GM20000 (cell line): ENCODE results near the gene LRRC8C.
A peak's percentile ranks its signal among the peaks of the same experiment; 100 is the strongest.

Source experiments
- DNase-seq: peaks from one replicate; pipeline ENCODE4 v3.0.0; 2012; ENCODE audit warnings: low spot score
- TF ChIP-seq, protein P1 (sequence below): IDR thresholded peaks from 2 replicates; pipeline ENCODE4 v1.5.1; 2012; ENCODE audit warnings: mild to moderate bottlenecking, control low read depth; ENCODE audit errors: extremely low read depth, missing control alignments

The LRRC8C gene

DNA sequence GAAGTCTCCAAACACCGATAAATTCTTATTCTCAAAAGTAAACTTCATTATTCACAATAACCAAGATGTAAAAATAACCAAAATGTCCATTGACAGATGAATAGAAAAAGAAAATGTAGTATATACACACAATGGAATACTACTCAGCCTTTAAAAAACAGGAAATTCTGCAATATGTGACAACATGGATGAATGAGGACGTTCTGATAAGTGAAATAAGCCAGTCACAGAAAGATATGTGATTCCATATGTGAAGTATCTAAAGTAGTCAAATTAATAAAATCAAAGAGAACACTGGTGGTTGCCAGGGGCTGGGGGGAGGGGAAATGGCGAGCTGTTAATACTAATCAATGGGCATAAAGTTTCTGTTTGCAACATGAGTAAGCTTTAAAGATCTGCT, 36.0 kb downstream of the LRRC8C start:
- DNase-seq = no peak
- TF ChIP-seq, protein P1, sequence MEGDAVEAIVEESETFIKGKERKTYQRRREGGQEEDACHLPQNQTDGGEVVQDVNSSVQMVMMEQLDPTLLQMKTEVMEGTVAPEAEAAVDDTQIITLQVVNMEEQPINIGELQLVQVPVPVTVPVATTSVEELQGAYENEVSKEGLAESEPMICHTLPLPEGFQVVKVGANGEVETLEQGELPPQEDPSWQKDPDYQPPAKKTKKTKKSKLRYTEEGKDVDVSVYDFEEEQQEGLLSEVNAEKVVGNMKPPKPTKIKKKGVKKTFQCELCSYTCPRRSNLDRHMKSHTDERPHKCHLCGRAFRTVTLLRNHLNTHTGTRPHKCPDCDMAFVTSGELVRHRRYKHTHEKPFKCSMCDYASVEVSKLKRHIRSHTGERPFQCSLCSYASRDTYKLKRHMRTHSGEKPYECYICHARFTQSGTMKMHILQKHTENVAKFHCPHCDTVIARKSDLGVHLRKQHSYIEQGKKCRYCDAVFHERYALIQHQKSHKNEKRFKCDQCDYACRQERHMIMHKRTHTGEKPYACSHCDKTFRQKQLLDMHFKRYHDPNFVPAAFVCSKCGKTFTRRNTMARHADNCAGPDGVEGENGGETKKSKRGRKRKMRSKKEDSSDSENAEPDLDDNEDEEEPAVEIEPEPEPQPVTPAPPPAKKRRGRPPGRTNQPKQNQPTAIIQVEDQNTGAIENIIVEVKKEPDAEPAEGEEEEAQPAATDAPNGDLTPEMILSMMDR = no peak

DNA sequence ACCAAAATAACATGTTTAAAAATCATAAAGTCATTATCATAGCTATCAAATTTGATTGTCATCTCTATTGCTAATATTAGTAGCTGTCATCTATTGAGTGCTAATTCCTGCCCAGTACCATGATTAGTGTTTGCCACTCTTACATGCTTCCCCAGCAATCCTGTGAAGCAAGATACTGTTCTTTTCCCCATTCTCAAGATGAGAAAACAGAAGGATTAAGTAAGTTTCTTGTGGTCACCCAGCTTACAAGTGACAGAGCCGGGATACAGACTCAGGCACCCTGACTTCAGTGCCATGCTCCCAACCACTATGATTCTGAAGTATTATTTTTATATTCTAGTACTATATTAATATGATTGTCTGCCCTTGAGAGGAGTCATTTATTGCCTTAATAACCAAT, 36.5 kb downstream of the LRRC8C start:
- TF ChIP-seq, protein P1 = no peak
- DNase-seq = no peak

DNA sequence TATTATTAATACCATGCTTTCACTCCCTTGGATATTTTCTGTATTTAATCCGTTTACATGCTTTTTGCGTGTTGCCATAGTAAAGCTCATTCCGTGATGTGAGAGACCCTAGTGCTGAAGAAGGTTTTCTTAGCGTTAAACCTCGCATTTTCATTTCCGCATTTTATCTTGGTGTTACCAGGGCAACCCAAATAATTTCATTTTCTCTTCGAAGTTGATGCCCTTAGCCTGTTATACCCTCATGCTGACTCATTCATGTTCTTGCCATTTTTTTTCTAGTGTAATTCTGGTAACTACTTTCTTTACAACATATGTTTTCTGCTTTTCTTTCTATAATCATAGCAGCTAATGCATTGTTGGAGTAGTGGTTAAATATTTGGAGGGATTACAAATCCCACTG, 37.2 kb downstream of the LRRC8C start:
- TF ChIP-seq, protein P1 = no peak
- peak; percentile 65 for DNase-seq

DNA sequence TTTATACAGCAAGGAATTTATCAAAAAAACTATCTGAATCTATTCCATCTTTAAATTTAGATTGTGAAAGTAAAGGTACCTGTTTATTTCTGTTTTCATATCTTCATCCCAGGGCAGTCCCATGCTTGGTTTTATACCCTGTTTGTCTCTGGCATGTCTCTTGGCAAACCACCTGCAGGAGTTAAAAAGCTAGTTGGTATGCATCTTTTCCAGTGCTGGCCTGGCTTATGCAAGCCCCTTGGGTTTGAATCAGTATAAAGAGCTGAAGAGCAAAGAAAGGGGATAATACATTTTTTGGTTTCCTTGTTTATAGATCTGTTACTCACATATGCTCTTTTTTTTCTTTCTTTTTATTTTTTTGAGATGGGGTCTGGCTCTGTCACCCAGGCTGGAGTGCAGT, 37.8 kb downstream of the LRRC8C start:
- TF ChIP-seq, protein P1 = no peak
- no peak for DNase-seq

DNA sequence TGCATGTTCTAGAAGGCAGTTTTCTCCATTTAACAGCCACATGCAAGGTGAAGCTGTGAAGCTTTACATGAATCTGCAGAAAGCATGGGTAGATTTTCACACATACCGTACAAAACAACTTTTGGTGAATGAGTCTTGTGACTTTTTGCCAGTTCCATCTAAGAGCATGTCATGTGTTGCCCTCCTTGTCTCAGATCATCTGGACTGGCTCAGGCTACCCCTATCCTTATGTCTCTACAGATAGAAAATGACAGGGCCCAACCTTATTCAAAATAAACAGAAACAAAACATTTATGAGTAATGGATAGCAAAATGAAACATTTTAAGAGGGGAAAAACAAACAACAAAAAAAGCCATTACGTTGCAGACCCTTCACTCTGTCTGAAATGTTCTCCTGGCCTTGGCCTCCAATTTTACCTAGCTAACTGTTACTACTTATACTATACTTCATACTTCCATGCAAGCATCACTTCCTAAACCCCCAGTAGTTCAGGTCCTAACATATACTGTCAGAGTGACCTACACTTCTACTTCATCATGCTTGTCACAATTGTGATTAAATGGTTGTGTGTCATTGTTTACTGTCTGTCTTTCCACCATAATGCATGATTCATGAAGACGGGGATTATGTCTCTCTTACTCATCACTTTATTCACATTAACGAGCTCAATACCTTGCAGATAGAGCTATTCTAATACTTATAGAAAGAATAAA, 39.0 kb downstream of the LRRC8C start:
- TF ChIP-seq, protein P1 = no peak
- no peak for DNase-seq

DNA sequence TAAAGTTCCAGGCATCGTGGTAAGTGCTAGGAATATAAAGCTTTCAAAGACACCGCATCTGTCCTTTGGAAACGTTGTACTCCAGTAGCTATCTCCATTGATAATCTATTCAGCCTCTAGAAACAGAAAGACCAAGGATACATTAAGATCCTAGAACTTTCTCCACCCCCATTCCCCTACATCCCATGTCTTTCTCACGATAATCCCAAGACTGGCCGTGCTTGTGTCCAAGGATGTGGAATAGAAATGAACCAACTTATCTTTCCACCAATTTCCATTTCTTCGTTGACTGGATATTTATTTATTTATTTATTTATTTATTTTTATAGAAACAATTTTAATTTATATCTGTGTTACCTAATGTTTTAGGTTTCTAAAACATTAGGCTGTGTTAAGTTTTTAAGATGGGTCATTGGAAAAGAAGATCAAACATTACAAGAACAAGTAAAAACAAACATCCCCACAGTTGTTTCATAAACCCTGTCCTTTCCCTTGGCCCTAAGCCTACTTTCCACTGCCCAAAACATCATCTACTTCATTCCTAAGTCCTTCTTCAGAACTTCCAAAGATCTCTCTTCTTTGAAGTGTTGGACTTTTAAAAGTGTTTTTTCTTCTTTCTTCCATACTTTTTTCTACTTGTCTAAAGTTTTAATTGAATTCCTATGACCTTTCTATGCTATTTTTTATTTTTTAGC, 39.7 kb downstream of the LRRC8C start:
- DNase-seq = no peak
- TF ChIP-seq, protein P1 = no peak

DNA sequence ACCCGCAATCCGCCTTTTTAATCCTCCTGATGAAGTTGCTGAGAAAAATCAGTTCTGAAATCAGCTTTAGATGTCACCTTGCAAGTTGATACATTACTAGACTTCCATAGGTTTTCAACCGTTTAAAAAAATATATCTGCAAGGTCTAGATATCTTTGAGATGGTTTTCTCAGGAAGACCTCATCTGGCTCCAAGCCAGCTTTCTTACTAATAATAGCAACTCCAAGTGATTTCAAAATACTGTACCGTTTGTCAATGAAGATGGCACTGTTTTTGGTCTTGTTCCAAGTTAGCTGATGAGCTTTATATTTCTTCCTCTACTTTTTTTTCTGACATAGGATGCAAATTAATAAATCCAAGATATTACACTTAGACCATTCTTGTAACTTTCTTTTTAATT, 40.3 kb downstream of the LRRC8C start:
- no peak for DNase-seq

More for the DNA sequence above, 40.3 kb downstream of the LRRC8C start:
- TF ChIP-seq, protein P1 = no peak
